H1 (cell line): ENCODE measurements around the gene THPO. TPM values are rescaled to one million over a fixed set of nuclear protein-coding genes. Genes with fewer than 3 reads are reported as not detected.

Experiments
- CTCF ChIA-PET: fragments of 300-600 bp; sonication (Branson Sonifier 250); formaldehyde crosslinking; loops from one replicate; lab custom pipeline; 2021; ENCODE audit not compliant: partially characterized antibody; lab: Charles Lee
- POLR2A ChIA-PET: fragments of 300-600 bp; sonication (Branson Sonifier 250); formaldehyde crosslinking; loops from one replicate; lab custom pipeline; 2021; ENCODE audit warnings: inconsistent platforms; ENCODE audit not compliant: partially characterized antibody; lab: Charles Lee
- DNase-seq, 2 experiments: peaks; one replicate each; pipeline versions ENCODE4 v3.0.0 to v3.0.0-alpha.2; 2010 to 2022; ENCODE audit warnings: low spot score in 2 of 2, low read depth in 1 of 2, mixed read lengths in 1 of 2
- FAIRE-seq: peaks from 2 replicates; lab custom pipeline; 2011; peaks lifted over from hg19 to GRCh38; lab: Jason Lieb, UNC
- H2AFZ ChIP-seq: 2 replicates; pipeline ENCODE4 v1.8.1; 2012; ENCODE audit warnings: low read length, inconsistent platforms
- H2AK5ac ChIP-seq: 2 replicates; pipeline ENCODE4 v1.6.1; 2013; ENCODE audit warnings: low read depth, low read length
- H2BK120ac ChIP-seq: replicated peaks from 2 replicates; pipeline ENCODE3; 2013; ENCODE audit warnings: low read depth, low read length, inconsistent platforms
- H2BK12ac ChIP-seq: 2 replicates; pipeline ENCODE4 v1.6.1; 2013; ENCODE audit warnings: low read depth, low read length
- H2BK15ac ChIP-seq: 2 replicates; pipeline ENCODE4 v1.6.1; 2013; ENCODE audit warnings: low read length
- H2BK20ac ChIP-seq: 2 replicates; pipeline ENCODE4 v1.6.1; 2013; ENCODE audit warnings: low read length
- H2BK5ac ChIP-seq: 2 replicates; pipeline ENCODE4 v1.6.1; 2013; ENCODE audit warnings: low read depth, low read length
- H3K14ac ChIP-seq: 2 replicates; pipeline ENCODE4 v1.6.1; 2013; ENCODE audit warnings: inconsistent platforms; ENCODE audit not compliant: insufficient read length
- H3K18ac ChIP-seq: 2 replicates; pipeline ENCODE4 v1.6.1; 2013; ENCODE audit warnings: low read length; ENCODE audit errors: extremely low read depth
- H3K23ac ChIP-seq: 2 replicates; pipeline ENCODE4 v1.6.1; 2013; ENCODE audit warnings: inconsistent platforms; ENCODE audit not compliant: insufficient read length
- H3K23me2 ChIP-seq: 2 replicates; pipeline ENCODE4 v1.6.1; 2013; ENCODE audit warnings: low read depth, low read length
- H3K27ac ChIP-seq: 2 replicates; pipeline ENCODE4 v1.6.1; 2011; ENCODE audit warnings: low read depth, low read length, inconsistent platforms
- H3K27me3 ChIP-seq, 4 experiments: replicated peaks in 1 of 4; 1 replicate in 1 of 4; 2 replicates in 3 of 4; pipeline versions ENCODE4 v1.6.1 to v1.8.1; 2011 to 2013; ENCODE audit warnings: low read length in 3 of 4, mild to moderate bottlenecking in 3 of 4, inconsistent platforms in 2 of 4, mixed read lengths in 2 of 4, moderate library complexity in 1 of 4; ENCODE audit not compliant: control insufficient read depth in 3 of 4, insufficient read depth in 3 of 4; ENCODE audit errors: extremely low read depth in 1 of 4
- H3K36me3 ChIP-seq, 4 experiments: 2 replicates each; pipeline versions ENCODE4 v1.6.1 to v1.8.1; 2011 to 2013; ENCODE audit warnings: mild to moderate bottlenecking in 4 of 4, low read length in 3 of 4, moderate library complexity in 2 of 4, control low read depth in 1 of 4, inconsistent platforms in 1 of 4; ENCODE audit not compliant: insufficient read depth in 4 of 4, control insufficient read depth in 2 of 4
- H3K4ac ChIP-seq: replicated peaks from 2 replicates; pipeline ENCODE3; 2013; ENCODE audit warnings: low read length, low read depth, mixed read lengths, inconsistent platforms; ENCODE audit not compliant: insufficient read length
- H3K4me1 ChIP-seq, 4 experiments: replicated peaks in 1 of 4; 1 replicate in 1 of 4; 2 replicates in 3 of 4; pipeline versions ENCODE4 v1.6.1 to v1.8.1; 2011 to 2013; ENCODE audit warnings: low read length in 3 of 4, inconsistent platforms in 2 of 4, mixed read lengths in 1 of 4; ENCODE audit not compliant: insufficient read depth in 4 of 4, control insufficient read depth in 3 of 4
- H3K4me2 ChIP-seq, 2 experiments: 2 replicates each; pipeline versions ENCODE4 v1.6.1 to v1.8.1; 2011 to 2013; ENCODE audit warnings: low read depth in 2 of 2, low read length in 2 of 2, control low read depth in 1 of 2, inconsistent platforms in 1 of 2, mild to moderate bottlenecking in 1 of 2; ENCODE audit not compliant: insufficient read depth in 1 of 2
- H3K4me3 ChIP-seq, 4 experiments: fragments of 200-600, 300-600 bp in 1 of 4; sonication (generic), shearing (Covaris generic), sonication (Bioruptor Twin) in 1 of 4; 2 replicates each; pipeline versions ENCODE4 v1.5.1 to v1.8.1; 2011 to 2016; ENCODE audit warnings: low read length in 4 of 4, low read depth in 3 of 4, control low read depth in 2 of 4, inconsistent platforms in 2 of 4, mild to moderate bottlenecking in 2 of 4, mixed read lengths in 1 of 4, moderate library complexity in 1 of 4; ENCODE audit not compliant: insufficient read depth in 2 of 4; ENCODE audit errors: extremely low read depth in 1 of 4
- H3K56ac ChIP-seq: replicated peaks from 2 replicates; pipeline ENCODE3; 2013; ENCODE audit warnings: low read depth, mild to moderate bottlenecking, mixed read lengths, low read length, inconsistent platforms; ENCODE audit not compliant: insufficient read length
- H3K79me1 ChIP-seq: 2 replicates; pipeline ENCODE4 v1.6.1; 2013; ENCODE audit warnings: low read depth, low read length, control low read depth
- H3K79me2 ChIP-seq, 2 experiments: 2 replicates each; pipeline versions ENCODE4 v1.6.1 to v1.8.1; 2012 to 2013; ENCODE audit warnings: low read length in 2 of 2, mild to moderate bottlenecking in 2 of 2, inconsistent platforms in 1 of 2; ENCODE audit not compliant: insufficient read depth in 2 of 2, control insufficient read depth in 1 of 2
- H3K9ac ChIP-seq, 4 experiments: replicated peaks in 1 of 4; 1 replicate in 1 of 4; 2 replicates in 3 of 4; pipeline versions ENCODE4 v1.6.1 to v1.8.1; 2011 to 2013; ENCODE audit warnings: low read depth in 3 of 4, low read length in 3 of 4, control low read depth in 2 of 4, mild to moderate bottlenecking in 2 of 4, moderate library complexity in 2 of 4, inconsistent platforms in 1 of 4; ENCODE audit errors: extremely low read depth in 1 of 4
- H3K9me3 ChIP-seq, 2 experiments: 2 replicates each; pipeline versions ENCODE4 v1.6.1 to v1.8.1; 2012 to 2013; ENCODE audit warnings: mild to moderate bottlenecking in 2 of 2, moderate library complexity in 2 of 2, control low read depth in 1 of 2, inconsistent platforms in 1 of 2, low read depth in 1 of 2, low read length in 1 of 2, mixed read lengths in 1 of 2; ENCODE audit not compliant: insufficient read depth in 2 of 2
- H4K20me1 ChIP-seq, 2 experiments: replicated peaks in 1 of 2; 2 replicates each; pipeline versions ENCODE3 to v1.8.1; 2011 to 2013; ENCODE audit warnings: inconsistent platforms in 2 of 2, low read length in 2 of 2, mild to moderate bottlenecking in 1 of 2; ENCODE audit not compliant: insufficient read depth in 2 of 2, control insufficient read depth in 1 of 2
- H4K5ac ChIP-seq: 2 replicates; pipeline ENCODE4 v1.6.1; 2013; ENCODE audit warnings: low read length, low read depth, mixed read lengths, inconsistent platforms; ENCODE audit not compliant: insufficient read length
- H4K8ac ChIP-seq: 2 replicates; pipeline ENCODE4 v1.8.0; 2013; ENCODE audit warnings: mild to moderate bottlenecking, moderate library complexity, low read length, inconsistent platforms; ENCODE audit not compliant: insufficient read depth; ENCODE audit errors: extremely low read depth
- H4K91ac ChIP-seq: replicated peaks from 2 replicates; pipeline ENCODE3; 2013; ENCODE audit warnings: low read length, mixed read lengths, inconsistent platforms; ENCODE audit not compliant: insufficient read length
- GTF2F1 ChIP-seq: IDR thresholded peaks from 2 replicates; pipeline ENCODE4 v1.6.1; 2012; ENCODE audit warnings: low read depth, low read length, improper control_type of control experiment, borderline replicate concordance
- RNF2 ChIP-seq: fragments of 200-900, 300-1000 bp; sonication (generic); IDR thresholded peaks from 2 replicates; pipeline ENCODE4 v1.7.1; 2016; ENCODE audit warnings: borderline replicate concordance, low read depth, mild to moderate bottlenecking, antibody characterized with exemption, low read length; ENCODE audit not compliant: poor library complexity, severe bottlenecking; ENCODE audit errors: missing control alignments
- SP4 ChIP-seq: IDR thresholded peaks from 2 replicates; pipeline ENCODE4 v1.6.1; 2012; ENCODE audit warnings: low read length, inconsistent platforms
- TCF12 ChIP-seq: IDR thresholded peaks from 2 replicates; pipeline ENCODE4 v1.6.1; 2011; ENCODE audit warnings: low read depth, mild to moderate bottlenecking, low read length
- WGBS, 2 experiments: shearing (Covaris generic) in 1 of 2; methylation state at CpG; one replicate each; pipeline versions ENCODE4 v1.1.6 to v1.1.7; 2013 to 2015; ENCODE audit warnings: low lambda C conversion rate in 2 of 2, mixed read lengths in 2 of 2, inconsistent platforms in 1 of 2, low coverage in 1 of 2, missing lambda C conversion rate in 1 of 2; ENCODE audit not compliant: insufficient replicate concordance in 2 of 2, insufficient coverage in 1 of 2, insufficient read length in 1 of 2; ENCODE audit errors: extremely low coverage in 1 of 2, missing lambda C conversion rate in 1 of 2; 5-methylcytosine and 5-hydroxymethylcytosine counted together
- polyA plus RNA-seq, 7 experiments: library from polyadenylated mRNA; depleted of rRNA in 3 of 7; stranded (reverse) in 5 of 7; unstranded in 2 of 7; fragments of >200 nt in 5 of 7; fragments of 200-250 nt in 2 of 7; gene quantifications; 1 replicate in 5 of 7; 2 replicates in 1 of 7; 4 replicates in 1 of 7; pipeline versions ENCODE4 v1.2.1 to v1.2.3, GENCODE V29; 2011 to 2013; ENCODE audit warnings: missing spikeins in 2 of 7, mixed read lengths in 2 of 7
- total RNA-seq: library from RNA; stranded (reverse); fragmentation: NEBNext Ultra II Directional; extraction: Animal tissue kit (Norgen Biotek cat#: 25700); gene quantifications from 2 replicates; pipeline ENCODE4 v1.2.1, GENCODE V29; 2021
- TF ChIP-seq, protein P1 (sequence below): IDR thresholded peaks from 2 replicates; pipeline ENCODE4 v1.6.1; 2012; ENCODE audit warnings: low read length, inconsistent platforms

The THPO gene
- total and polyA plus RNA-seq, 2 of the 8 experiments (the other 6 are each of a cell fraction or from before 2014, with no cell fraction given), result 0.82 to 1.2 TPM

DNA sequence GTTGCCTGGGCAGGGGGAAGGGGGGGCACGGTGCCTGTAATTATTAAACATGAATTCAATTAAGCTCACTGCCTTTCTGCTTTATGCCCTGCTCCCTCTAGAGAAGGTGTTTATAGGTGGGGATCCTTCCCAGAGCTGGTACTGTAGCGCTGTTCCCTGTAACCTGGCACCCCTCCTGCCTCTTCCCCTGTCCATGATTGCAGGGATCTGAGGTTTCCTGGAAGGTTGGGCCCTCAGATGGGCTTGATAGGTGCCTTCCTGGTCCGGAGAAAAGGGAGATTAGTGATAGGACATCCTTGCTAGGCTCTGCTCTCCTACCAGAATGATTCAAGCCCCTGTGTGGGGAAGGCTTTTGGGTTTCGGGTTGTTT is 42.7 kb downstream of the THPO start:
- Histone ChIP-seq H4K20me1 (peaks cover 20 to 38% of the 10 kb centered on the region in 2 experiments), H3K79me2 (0 out of 4 replicates have a peak, but pooled peaks cover 0 to 2% of the 10 kb centered on the region in 2 experiments), H3K4ac (no peak overlapping the region), H3K14ac (no peak overlapping the region), H2BK20ac (no peak overlapping the region), H3K56ac (no peak overlapping the region), H2BK12ac (no peak overlapping the region), H2BK120ac (no peak overlapping the region), H3K9ac (peak overlapping the region in 3 of 4 experiments; percentile 44 to 87 (median 84); a peak in 5 of 7 replicates), H3K36me3 (peaks cover 29 to 46% (median 42%) of the 10 kb centered on the region in 4 experiments), H2AK5ac (no peak overlapping the region), H3K79me1 (peaks cover 11% of the 10 kb centered on the region), H4K5ac (no peak overlapping the region), H3K4me2 (peak overlapping the region; percentile 91 to 98), H4K8ac (no peak overlapping the region), H3K23ac (no peak overlapping the region), H3K4me3 (peak overlapping the region; percentile 76 to 83 (median 80); a peak in 5 of 8 replicates), H3K4me1 (peaks cover 5 to 27% (median 18%) of the 10 kb centered on the region in 4 experiments), H4K91ac (no peak overlapping the region), H2BK15ac (no peak overlapping the region), H3K23me2 (peaks cover 14% of the 10 kb centered on the region), H3K9me3 (no peaks in the 10 kb centered on the region), H3K27me3 (no peaks in the 10 kb centered on the region), H3K27ac (peak overlapping the region; percentile 56), H2AFZ (no peak overlapping the region), H3K18ac (no peak overlapping the region), H2BK5ac (peak overlapping the region; percentile 9; the same call in 1 of the 2 replicates)
- no peak; the same call in 1 of the 2 replicates for TF ChIP-seq SP4
- TF ChIP-seq, protein P1, sequence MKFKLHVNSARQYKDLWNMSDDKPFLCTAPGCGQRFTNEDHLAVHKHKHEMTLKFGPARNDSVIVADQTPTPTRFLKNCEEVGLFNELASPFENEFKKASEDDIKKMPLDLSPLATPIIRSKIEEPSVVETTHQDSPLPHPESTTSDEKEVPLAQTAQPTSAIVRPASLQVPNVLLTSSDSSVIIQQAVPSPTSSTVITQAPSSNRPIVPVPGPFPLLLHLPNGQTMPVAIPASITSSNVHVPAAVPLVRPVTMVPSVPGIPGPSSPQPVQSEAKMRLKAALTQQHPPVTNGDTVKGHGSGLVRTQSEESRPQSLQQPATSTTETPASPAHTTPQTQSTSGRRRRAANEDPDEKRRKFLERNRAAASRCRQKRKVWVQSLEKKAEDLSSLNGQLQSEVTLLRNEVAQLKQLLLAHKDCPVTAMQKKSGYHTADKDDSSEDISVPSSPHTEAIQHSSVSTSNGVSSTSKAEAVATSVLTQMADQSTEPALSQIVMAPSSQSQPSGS, result peak; percentile 36; the same call in 1 of the 2 replicates
- TF ChIP-seq RNF2, result no peak
- TF ChIP-seq TCF12, result no peak
- TF ChIP-seq GTF2F1, result no peak
- FAIRE-seq (no peak), DNase-seq (no peak)
- 80% methylated on average over 4 of the region's 4 CpGs; no CpG with 5 or more reads in 1 of the 2 experiments for WGBS, 2 experiments
- POLR2A ChIA-PET, result interaction anchor here (0.7 to 1.3 kb wide), 13 partner anchors 9 to 318 kb away, joined by 3 to 12 read pairs (median 4); partner anchors contain the start of gene ABCC5
- CTCF ChIA-PET, result interaction anchor here (0.9 to 1.0 kb wide), 2 partner anchors 9 to 18 kb away, joined by 3 to 4 read pairs; no protein-coding TSS in a partner anchor
